Endodermal cell (in vitro differentiated cells): ENCODE results near the gene NPDC1. TPM values are rescaled to one million over a fixed set of nuclear protein-coding genes. Genes with fewer than 3 reads are reported as not detected.

ENCODE experiments used
- DNase-seq: peaks from one replicate; pipeline ENCODE4 v3.0.0-alpha.2; 2017
- H3K27ac ChIP-seq: 2 replicates; pipeline ENCODE4 v1.5.1; 2013; ENCODE audit warnings: mild to moderate bottlenecking, low read depth, low read length, moderate library complexity
- H3K27me3 ChIP-seq: 2 replicates; pipeline ENCODE4 v1.6.1; 2013; ENCODE audit warnings: mild to moderate bottlenecking, low read length, moderate library complexity; ENCODE audit not compliant: insufficient read depth, control insufficient read depth, poor library complexity, severe bottlenecking
- H3K36me3 ChIP-seq: 2 replicates; pipeline ENCODE4 v1.7.0; 2013; ENCODE audit warnings: mild to moderate bottlenecking, low read length, moderate library complexity; ENCODE audit not compliant: control insufficient read depth, insufficient read depth
- H3K4me1 ChIP-seq: one replicate; pipeline ENCODE4 v1.7.0; 2013; ENCODE audit warnings: low read length; ENCODE audit not compliant: control insufficient read depth, insufficient read depth
- H3K4me3 ChIP-seq: 2 replicates; pipeline ENCODE4 v1.5.1; 2013; ENCODE audit warnings: mild to moderate bottlenecking, low read length, moderate library complexity
- H3K9ac ChIP-seq: 2 replicates; pipeline ENCODE4 v1.6.1; 2013; ENCODE audit warnings: mild to moderate bottlenecking, low read length, moderate library complexity; ENCODE audit not compliant: poor library complexity, severe bottlenecking; ENCODE audit errors: extremely low read depth
- H3K9me3 ChIP-seq: 2 replicates; pipeline ENCODE4 v1.6.1; 2013; ENCODE audit warnings: mild to moderate bottlenecking, low read length, moderate library complexity; ENCODE audit not compliant: control insufficient read depth
- H3K27ac Mint-ChIP-seq: 2 replicates; pipeline ENCODE4 v1.8.0; 2020; ENCODE audit warnings: mixed read lengths
- H3K27me3 Mint-ChIP-seq: 2 replicates; pipeline ENCODE4 v1.8.0; 2021; ENCODE audit warnings: mild to moderate bottlenecking, mixed read lengths; ENCODE audit not compliant: insufficient read depth
- H3K36me3 Mint-ChIP-seq: 2 replicates; pipeline ENCODE4 v1.8.0; 2020; ENCODE audit warnings: low read depth, mixed read lengths
- H3K4me1 Mint-ChIP-seq: 2 replicates; pipeline ENCODE4 v1.8.0; 2020; ENCODE audit warnings: mixed read lengths
- H3K4me3 Mint-ChIP-seq: 2 replicates; pipeline ENCODE4 v1.8.0; 2020; ENCODE audit warnings: mild to moderate bottlenecking, moderate library complexity, mixed read lengths
- H3K9me3 Mint-ChIP-seq: 2 replicates; pipeline ENCODE4 v1.8.0; 2020; ENCODE audit warnings: mild to moderate bottlenecking, mixed read lengths
- CTCF ChIP-seq: fragments of 200-600 bp; sonication (generic); conservative IDR thresholded peaks from 2 replicates; pipeline ENCODE4 v1.5.0; 2021; ENCODE audit warnings: antibody characterized with exemption, mild to moderate bottlenecking
- WGBS, 2 experiments: methylation state at CpG; one replicate each; pipeline versions ENCODE4 v1.1.5 to v1.1.7; 2013; ENCODE audit warnings: missing lambda C conversion rate in 2 of 2, mixed read lengths in 1 of 2; ENCODE audit not compliant: insufficient coverage in 1 of 2, insufficient read length in 1 of 2; 5-methylcytosine and 5-hydroxymethylcytosine counted together
- total RNA-seq, 2 donors: library from RNA; stranded (reverse); fragmentation: NEBNext Ultra II Directional in 1 of 2; extraction: Animal tissue kit (Norgen Biotek cat#: 25700) in 1 of 2; gene quantifications; 2 replicates in 1 of 2; 3 replicates in 1 of 2; pipeline ENCODE4 v1.2.1, GENCODE V29; 2021

The NPDC1 gene
- total RNA-seq, 2 donors from 2014 or later = 60.8 to 73.3 TPM

- Mint-ChIP-seq H3K4me3 (no peak overlapping the region), H3K36me3 (no peaks in the 10 kb centered on the region), H3K27me3 (peaks cover 31% of the 10 kb centered on the region), H3K4me1 (peaks cover 2% of the 10 kb centered on the region), H3K9me3 (no peaks in the 10 kb centered on the region), H3K27ac (no peak overlapping the region)
- WGBS, 2 experiments = 78 to 87% methylated on average over 18 to 28 of the region's 28 CpGs
- TF ChIP-seq CTCF = no peak
- Histone ChIP-seq H3K4me1 (no peaks in the 10 kb centered on the region), H3K36me3 (no peaks in the 10 kb centered on the region), H3K4me3 (no peak overlapping the region), H3K27me3 (peaks cover 44% of the 10 kb centered on the region), H3K27ac (no peak overlapping the region), H3K9ac (no peak overlapping the region), H3K9me3 (no peaks in the 10 kb centered on the region)
- no peak for DNase-seq
These were observed 9.7 kb upstream of the NPDC1 start for GRCh38 chr9:137055385-137056364.

GRCh38 chr9:137054932-137055384, 9.0 kb upstream of the NPDC1 start:
- WGBS, 2 experiments = 90 to 93% methylated on average over 14 to 17 of the region's 17 CpGs
- Histone ChIP-seq H3K4me3 (no peak overlapping the region), H3K27ac (no peak overlapping the region), H3K27me3 (peaks cover 52% of the 10 kb centered on the region), H3K9me3 (no peaks in the 10 kb centered on the region), H3K36me3 (no peaks in the 10 kb centered on the region), H3K4me1 (no peaks in the 10 kb centered on the region), H3K9ac (no peak overlapping the region)
- peaks cover 2% of the 10 kb centered on the region for H3K4me1 Mint-ChIP-seq
- H3K9me3 Mint-ChIP-seq = no peaks in the 10 kb centered on the region
- peaks cover 38% of the 10 kb centered on the region for H3K27me3 Mint-ChIP-seq
- peak overlapping the region; percentile 40 for H3K4me3 Mint-ChIP-seq
- no peak for TF ChIP-seq CTCF
- DNase-seq = no peak
- H3K36me3 Mint-ChIP-seq = no peaks in the 10 kb centered on the region
- no peak overlapping the region for H3K27ac Mint-ChIP-seq

GRCh38 chr9:137053944-137054931, 8.3 kb upstream of the NPDC1 start, which contains the start of gene ENTPD2:
ENTPD2 (minus strand) TSS chr9:137054061; CDS start chr9:137053997, 64 bp downstream.
- H3K27ac ChIP-seq = no peak within 1 kb of the TSS
- H3K4me3 ChIP-seq = no peak within 1 kb of the TSS
- peak within 1 kb of the TSS; percentile 40 for H3K4me3 Mint-ChIP-seq
- H3K4me1 Mint-ChIP-seq = peaks cover 2% of the 10 kb centered on the region
- no peaks in the 10 kb centered on the region for H3K9me3 ChIP-seq
- peaks cover 45% of the 10 kb centered on the region for H3K27me3 Mint-ChIP-seq
- no peaks in the 10 kb centered on the region for H3K36me3 Mint-ChIP-seq
- H3K9ac ChIP-seq = no peak within 1 kb of the TSS
- TF ChIP-seq CTCF = no peak
- H3K9me3 Mint-ChIP-seq = no peaks in the 10 kb centered on the region
- WGBS, 2 experiments = 22 to 43% methylated on average over 26 to 90 of the region's 90 CpGs
- no peak within 1 kb of the TSS for H3K27ac Mint-ChIP-seq
- H3K4me1 ChIP-seq = no peaks in the 10 kb centered on the region
- peak; percentile 84 for DNase-seq
- H3K27me3 ChIP-seq = peaks cover 59% of the 10 kb centered on the region
- H3K36me3 ChIP-seq = no peaks in the 10 kb centered on the region
